IMR-90 (cell line): ENCODE measurements around the gene MAP2. TPM values are rescaled to one million over a fixed set of nuclear protein-coding genes. Genes with fewer than 3 reads are reported as not detected.

Source experiments
- ATAC-seq: fragments of 200-7000 bp; cut with Tn5 transposase; 2 replicates; pipeline ENCODE4 v1.9.1; 2020; ENCODE audit warnings: low read depth, mild to moderate bottlenecking, moderate library complexity
- BruUV-seq: library from RNA; stranded (reverse); fragments of 400-500 nt; replicated peaks from 2 replicates; lab custom pipeline; 2021; lab: Mats Ljungman, UMichigan
- CTCF ChIA-PET: fragments of 300-600 bp; formaldehyde crosslinking; extraction: SDS; loops from one replicate; lab custom pipeline; 2021; ENCODE audit warnings: antibody characterized with exemption; lab: Yijun Ruan, JAX
- POLR2A ChIA-PET: fragments of 300-600 bp; sonication (Branson Sonifier 250); formaldehyde crosslinking; loops from one replicate; lab custom pipeline; 2022; ENCODE audit warnings: antibody characterized with exemption; ENCODE audit not compliant: unreplicated experiment; lab: Charles Lee
- DNase-seq: peaks from one replicate; pipeline ENCODE4 v3.0.0; 2013
- H2AFZ ChIP-seq: replicated peaks from 2 replicates; pipeline ENCODE3; 2013; ENCODE audit warnings: low read length, mild to moderate bottlenecking; ENCODE audit not compliant: poor library complexity
- H2AK5ac ChIP-seq: 2 replicates; pipeline ENCODE4 v1.6.1; 2013; ENCODE audit warnings: low read depth, low read length, inconsistent platforms
- H2AK9ac ChIP-seq: replicated peaks from 2 replicates; pipeline ENCODE3; 2013; ENCODE audit warnings: mild to moderate bottlenecking, low read depth, low read length, moderate library complexity; ENCODE audit not compliant: poor library complexity
- H2BK120ac ChIP-seq: 2 replicates; pipeline ENCODE4 v1.6.1; 2013; ENCODE audit warnings: low read depth, low read length, inconsistent platforms
- H2BK15ac ChIP-seq: 3 replicates; pipeline ENCODE4 v1.6.1; 2013; ENCODE audit warnings: low read depth, low read length, inconsistent platforms
- H2BK20ac ChIP-seq: 2 replicates; pipeline ENCODE4 v1.6.1; 2013; ENCODE audit warnings: low read depth, mild to moderate bottlenecking, inconsistent platforms, low read length, moderate library complexity
- H2BK5ac ChIP-seq: 2 replicates; pipeline ENCODE4 v1.6.1; 2013; ENCODE audit warnings: mild to moderate bottlenecking, low read depth, low read length, inconsistent platforms; ENCODE audit not compliant: poor library complexity, severe bottlenecking
- H3K14ac ChIP-seq: replicated peaks from 2 replicates; pipeline ENCODE4 v1.6.1; 2013; ENCODE audit warnings: low read depth, low read length, inconsistent platforms
- H3K18ac ChIP-seq: 2 replicates; pipeline ENCODE4 v1.6.1; 2013; ENCODE audit warnings: low read depth, low read length, control low read depth
- H3K23ac ChIP-seq: 2 replicates; pipeline ENCODE4 v1.6.1; 2013; ENCODE audit warnings: low read depth, low read length, inconsistent platforms
- H3K27ac ChIP-seq: 2 replicates; pipeline ENCODE4 v1.5.1; 2013; ENCODE audit warnings: mild to moderate bottlenecking, control low read depth, low read length; ENCODE audit not compliant: insufficient read depth
- H3K27me3 ChIP-seq: 2 replicates; pipeline ENCODE4 v1.6.1; 2013; ENCODE audit warnings: low read length; ENCODE audit not compliant: control insufficient read depth, insufficient read depth
- H3K36me3 ChIP-seq: 2 replicates; pipeline ENCODE4 v1.6.1; 2013; ENCODE audit warnings: low read length, mixed read lengths; ENCODE audit not compliant: control insufficient read depth, insufficient read depth
- H3K4ac ChIP-seq: 2 replicates; pipeline ENCODE4 v1.6.1; 2013; ENCODE audit warnings: low read depth, low read length, inconsistent platforms
- H3K4me1 ChIP-seq: 2 replicates; pipeline ENCODE4 v1.6.1; 2013; ENCODE audit warnings: low read length, mixed read lengths; ENCODE audit not compliant: control insufficient read depth, insufficient read depth
- H3K4me2 ChIP-seq: 2 replicates; pipeline ENCODE4 v1.6.1; 2013; ENCODE audit warnings: low read depth, mild to moderate bottlenecking, control low read depth, low read length, moderate library complexity
- H3K4me3 ChIP-seq: 2 replicates; pipeline ENCODE4 v1.5.1; 2013; ENCODE audit warnings: low read depth, mild to moderate bottlenecking, control low read depth, low read length, moderate library complexity; ENCODE audit not compliant: insufficient read depth
- H3K56ac ChIP-seq: 2 replicates; pipeline ENCODE4 v1.6.1; 2013; ENCODE audit warnings: low read length, inconsistent platforms; ENCODE audit not compliant: insufficient read depth; ENCODE audit errors: extremely low read depth
- H3K79me1 ChIP-seq, 2 experiments: 2 replicates each; pipeline ENCODE4 v1.6.1; 2013; ENCODE audit warnings: low read length in 2 of 2, inconsistent platforms in 1 of 2, low read depth in 1 of 2
- H3K9ac ChIP-seq: 2 replicates; pipeline ENCODE4 v1.6.1; 2013; ENCODE audit warnings: low read depth, low read length, control low read depth
- H3K9me1 ChIP-seq: 2 replicates; pipeline ENCODE4 v1.6.1; 2013; ENCODE audit warnings: low read length, inconsistent platforms; ENCODE audit not compliant: insufficient read depth
- H3K9me3 ChIP-seq: 2 replicates; pipeline ENCODE4 v1.6.1; 2013; ENCODE audit warnings: low read length; ENCODE audit not compliant: control insufficient read depth, insufficient read depth
- H4K20me1 ChIP-seq: 2 replicates; pipeline ENCODE4 v1.6.1; 2013; ENCODE audit warnings: low read length, inconsistent platforms; ENCODE audit not compliant: insufficient read depth
- H4K5ac ChIP-seq: 2 replicates; pipeline ENCODE4 v1.6.1; 2013; ENCODE audit warnings: mild to moderate bottlenecking, low read depth, low read length, control low read depth
- H4K8ac ChIP-seq, 2 experiments: 2 replicates each; pipeline ENCODE4 v1.6.1; 2013; ENCODE audit warnings: low read depth in 2 of 2, low read length in 2 of 2, control low read depth in 1 of 2, inconsistent platforms in 1 of 2
- H4K91ac ChIP-seq: 2 replicates; pipeline ENCODE4 v1.6.1; 2013; ENCODE audit warnings: low read depth, low read length, inconsistent platforms; ENCODE audit not compliant: insufficient read depth
- CHD1 ChIP-seq: IDR thresholded peaks from 2 replicates; pipeline ENCODE4 v1.6.1; 2012; ENCODE audit warnings: low read depth, low read length, improper control_type of control experiment
- MXI1 ChIP-seq: IDR thresholded peaks from 2 replicates; pipeline ENCODE4 v1.6.1; 2012; ENCODE audit warnings: low read depth, mild to moderate bottlenecking, low read length, moderate library complexity, borderline replicate concordance
- RFX5 ChIP-seq: IDR thresholded peaks from 2 replicates; pipeline ENCODE4 v1.8.0; 2012; ENCODE audit warnings: low read depth, mild to moderate bottlenecking, low read length, moderate library complexity
- USF2 ChIP-seq: fragments of 150-350 bp; IDR thresholded peaks from 2 replicates; pipeline ENCODE4 v1.6.1; 2017; ENCODE audit warnings: mild to moderate bottlenecking, antibody characterized with exemption, low read length, low read depth
- WGBS, 2 experiments: methylation state at CpG; one replicate each; pipeline versions ENCODE4 v1.1.5 to v1.1.7; 2013; ENCODE audit warnings: missing lambda C conversion rate in 2 of 2; ENCODE audit not compliant: insufficient read length in 1 of 2; ENCODE audit errors: extremely low coverage in 2 of 2; 5-methylcytosine and 5-hydroxymethylcytosine counted together
- dilution Hi-C: fragments of 300-500 bp; cut with HindIII; formaldehyde crosslinking; loops from one replicate; pipeline ENCODE4 v1.14.3; 2018; ENCODE audit warnings: low sequenced_read_pairs; ENCODE audit not compliant: unreplicated experiment
- in situ Hi-C: fragments of 300-500 bp; cut with MboI; formaldehyde crosslinking; loops from 3 replicates; pipeline ENCODE4 v1.14.3; 2019; ENCODE audit warnings: low sequenced_read_pairs, inconsistent platforms, mixed read lengths
- intact Hi-C: fragments of 100-400 bp; cut with micrococcal nuclease; formaldehyde crosslinking; loops from 2 replicates; pipeline ENCODE4 v1.10.0; 2022
- polyA plus RNA-seq, 3 experiments: library from polyadenylated mRNA; depleted of rRNA; stranded (reverse); fragments of >200 nt; gene quantifications; 2 replicates each; pipeline ENCODE4 v1.2.3, GENCODE V29; 2012; ENCODE audit warnings: low replicate concordance in 1 of 3
- total RNA-seq: library from RNA; depleted of rRNA; stranded (reverse); fragments of >200 nt; gene quantifications from 2 replicates; pipeline ENCODE4 v1.2.3, GENCODE V29; 2012
- TF ChIP-seq, protein P1 (sequence below): fragments of 150-350 bp; IDR thresholded peaks from 2 replicates; pipeline ENCODE4 v1.6.1; 2016; ENCODE audit warnings: low read depth, mild to moderate bottlenecking, low read length, moderate library complexity, borderline replicate concordance

The MAP2 gene
- total and polyA plus RNA-seq, 2 of the 4 experiments (the other 2 are of a cell fraction): 0.29 to 0.36 TPM

DNA sequence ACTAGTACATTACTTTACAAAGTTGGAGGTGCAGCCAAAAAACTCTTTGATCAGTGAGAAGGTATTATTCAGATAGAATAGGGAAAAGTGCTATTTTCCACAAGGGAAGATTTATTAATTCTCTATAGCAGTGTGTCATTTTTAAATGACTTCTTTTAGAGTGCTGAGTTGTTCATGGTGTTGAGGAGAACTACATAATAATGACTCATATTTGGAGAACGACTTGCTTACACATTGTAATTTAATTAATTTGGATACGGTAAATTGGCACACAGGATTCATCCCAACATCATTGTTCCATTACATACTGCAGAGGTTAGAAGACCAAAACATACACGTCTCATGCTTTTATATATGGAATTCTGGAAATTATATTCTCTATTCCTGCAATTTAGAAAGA lies 22.1 kb upstream of the MAP2 start:
- POLR2A ChIA-PET: no interaction called here
- no peaks in the 10 kb centered on the region for H3K4me1 ChIP-seq
- no peak overlapping the region for H3K9ac ChIP-seq
- no peaks in the 10 kb centered on the region for H3K36me3 ChIP-seq
- H3K9me3 ChIP-seq: no peaks in the 10 kb centered on the region
- H4K8ac ChIP-seq: no peak overlapping the region
- no peak overlapping the region for H4K5ac ChIP-seq
- H3K4ac ChIP-seq: no peak overlapping the region
- no peak overlapping the region for H2AFZ ChIP-seq
- no peak overlapping the region for H3K14ac ChIP-seq
- no peak overlapping the region for H2AK5ac ChIP-seq
- no peak overlapping the region for H2AK9ac ChIP-seq
- no peaks in the 10 kb centered on the region for H3K27me3 ChIP-seq
- no peak overlapping the region for H3K23ac ChIP-seq
- H3K9me1 ChIP-seq: no peaks in the 10 kb centered on the region
- in situ Hi-C loops (no loop called here), dilution Hi-C loops (no loop called here), intact Hi-C loops (no loop called here)
- no peak overlapping the region for H3K4me2 ChIP-seq
- DNase-seq (no peak), ATAC-seq (no peak)
- no peak overlapping the region for H3K18ac ChIP-seq
- CTCF ChIA-PET: no interaction called here
- H3K56ac ChIP-seq: no peak overlapping the region
- H2BK5ac ChIP-seq: no peak overlapping the region
- no peak overlapping the region for H2BK120ac ChIP-seq
- H4K91ac ChIP-seq: no peak overlapping the region
- H3K4me3 ChIP-seq: no peak overlapping the region
- TF ChIP-seq CHD1 (no peak), RFX5 (no peak), MXI1 (no peak), USF2 (no peak)
- TF ChIP-seq, protein P1, sequence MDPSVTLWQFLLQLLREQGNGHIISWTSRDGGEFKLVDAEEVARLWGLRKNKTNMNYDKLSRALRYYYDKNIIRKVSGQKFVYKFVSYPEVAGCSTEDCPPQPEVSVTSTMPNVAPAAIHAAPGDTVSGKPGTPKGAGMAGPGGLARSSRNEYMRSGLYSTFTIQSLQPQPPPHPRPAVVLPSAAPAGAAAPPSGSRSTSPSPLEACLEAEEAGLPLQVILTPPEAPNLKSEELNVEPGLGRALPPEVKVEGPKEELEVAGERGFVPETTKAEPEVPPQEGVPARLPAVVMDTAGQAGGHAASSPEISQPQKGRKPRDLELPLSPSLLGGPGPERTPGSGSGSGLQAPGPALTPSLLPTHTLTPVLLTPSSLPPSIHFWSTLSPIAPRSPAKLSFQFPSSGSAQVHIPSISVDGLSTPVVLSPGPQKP: no peak
- WGBS, 2 experiments: no CpG with 5 or more reads among the region's 3 CpGs
- no peaks in the 10 kb centered on the region for H4K20me1 ChIP-seq
- no peaks in the 10 kb centered on the region for H3K79me1 ChIP-seq
- H2BK20ac ChIP-seq: no peak overlapping the region
- no peak overlapping the region for H2BK15ac ChIP-seq
- H3K27ac ChIP-seq: no peak overlapping the region
- BruUV-seq: no TSS peak
